Colonic mucosa (tissue), 4 donors: ENCODE measurements around the gene PRKCB. TPM values are rescaled to one million over a fixed set of nuclear protein-coding genes. Genes with fewer than 3 reads are reported as not detected.

Experiments used
- DNase-seq: peaks from one replicate; pipeline ENCODE4 v3.0.0-alpha.2; 2020
- H3K27ac ChIP-seq: fragments of 200-600 bp; one replicate; pipeline ENCODE4 v1.8.0; 2021
- H3K27me3 ChIP-seq: fragments of 200-600 bp; one replicate; pipeline ENCODE4 v1.8.0; 2021
- H3K36me3 ChIP-seq: fragments of 200-600 bp; one replicate; pipeline ENCODE4 v1.8.0; 2021
- H3K4me1 ChIP-seq: fragments of 200-600 bp; one replicate; pipeline ENCODE4 v1.8.0; 2021; ENCODE audit warnings: mild to moderate bottlenecking
- H3K4me3 ChIP-seq: fragments of 200-600 bp; one replicate; pipeline ENCODE4 v1.8.0; 2021
- H3K9ac ChIP-seq, 2 donors: one replicate each; pipeline ENCODE4 v1.7.0; 2013; ENCODE audit warnings: control low read depth in 2 of 2, low read depth in 2 of 2, low read length in 2 of 2
- H3K9me3 ChIP-seq: fragments of 200-600 bp; one replicate; pipeline ENCODE4 v1.8.0; 2021
- CTCF ChIP-seq: fragments of 200-600 bp; IDR thresholded peaks from one replicate; pipeline ENCODE4 v1.8.0; 2022; ENCODE audit warnings: antibody characterized with exemption, mild to moderate bottlenecking
- intact Hi-C: fragments of 100-400 bp; cut with DNase I; formaldehyde crosslinking; loops from one replicate; pipeline ENCODE4 v1.14.1; 2022
- total RNA-seq, 2 donors: library from RNA; stranded (reverse); fragmentation: NEBNext Ultra II Directional in 1 of 2; extraction: Animal tissue kit (Norgen Biotek cat#: 25700) in 1 of 2; gene quantifications; one replicate each; pipeline ENCODE4 v1.2.1, GENCODE V29; 2021
- donor health status: healthy.
- donor health status: DM: no; HTN: no; CAD: no.
- donor health status: DM: no; HTN: no; CAD: no.

PRKCB gene
- total RNA-seq, 2 donors from 2014 or later: 2.5 to 10.7 TPM

- Histone ChIP-seq H3K36me3 (no peaks in the 10 kb centered on the region), H3K9me3 (no peaks in the 10 kb centered on the region), H3K4me1 (no peaks in the 10 kb centered on the region), H3K27ac (no peak overlapping the region), H3K4me3 (no peak overlapping the region), H3K27me3 (no peaks in the 10 kb centered on the region), H3K9ac (no peak overlapping the region)
- no peak for TF ChIP-seq CTCF
- intact Hi-C loops: no loop called here
- no peak for DNase-seq
Observed at GRCh38 chr16:23865853-23866252, 30.1 kb downstream of the PRKCB start.

GRCh38 chr16:23866621-23867020, 30.8 kb downstream of the PRKCB start:
- H3K4me3 ChIP-seq: no peak overlapping the region
- DNase-seq: no peak
- intact Hi-C loops: no loop called here
- no peaks in the 10 kb centered on the region for H3K36me3 ChIP-seq
- H3K4me1 ChIP-seq: no peaks in the 10 kb centered on the region
- no peak for TF ChIP-seq CTCF
- no peaks in the 10 kb centered on the region for H3K9me3 ChIP-seq
- no peak overlapping the region for H3K27ac ChIP-seq
- no peak overlapping the region for H3K9ac ChIP-seq
- no peaks in the 10 kb centered on the region for H3K27me3 ChIP-seq

- H3K27ac ChIP-seq: no peak overlapping the region
- no peak overlapping the region for H3K4me3 ChIP-seq
- no peak overlapping the region for H3K9ac ChIP-seq
Observed at GRCh38 chr16:23867566-23867965, 31.8 kb downstream of the PRKCB start.

GRCh38 chr16:23868136-23868535, 32.4 kb downstream of the PRKCB start:
- TF ChIP-seq CTCF: no peak

More at GRCh38 chr16:23867566-23867965, 31.8 kb downstream of the PRKCB start:
- Histone ChIP-seq H3K9me3 (no peaks in the 10 kb centered on the region), H3K4me1 (no peaks in the 10 kb centered on the region), H3K36me3 (no peaks in the 10 kb centered on the region), H3K27me3 (no peaks in the 10 kb centered on the region)
- no peak for TF ChIP-seq CTCF
- DNase-seq: no peak
- intact Hi-C loops: no loop called here

GRCh38 chr16:23869052-23869451, 33.3 kb downstream of the PRKCB start:
- Histone ChIP-seq H3K27ac (no peak overlapping the region), H3K9ac (no peak overlapping the region), H3K4me1 (no peaks in the 10 kb centered on the region), H3K27me3 (no peaks in the 10 kb centered on the region), H3K9me3 (no peaks in the 10 kb centered on the region), H3K36me3 (no peaks in the 10 kb centered on the region), H3K4me3 (no peak overlapping the region)
- intact Hi-C loops: no loop called here
- no peak for DNase-seq
- TF ChIP-seq CTCF: no peak

More at GRCh38 chr16:23868136-23868535, 32.4 kb downstream of the PRKCB start:
- H3K27ac ChIP-seq: no peak overlapping the region
- DNase-seq: no peak
- intact Hi-C loops: no loop called here
- H3K36me3 ChIP-seq: no peaks in the 10 kb centered on the region
- H3K4me3 ChIP-seq: no peak overlapping the region
- H3K9me3 ChIP-seq: no peaks in the 10 kb centered on the region
- no peak overlapping the region for H3K9ac ChIP-seq
- H3K27me3 ChIP-seq: no peaks in the 10 kb centered on the region
- H3K4me1 ChIP-seq: no peaks in the 10 kb centered on the region

- no peak for DNase-seq
- Histone ChIP-seq H3K36me3 (no peaks in the 10 kb centered on the region), H3K4me3 (no peak overlapping the region), H3K27ac (no peak overlapping the region), H3K27me3 (no peaks in the 10 kb centered on the region), H3K9ac (no peak overlapping the region), H3K4me1 (no peaks in the 10 kb centered on the region), H3K9me3 (no peaks in the 10 kb centered on the region)
- intact Hi-C loops: no loop called here
- TF ChIP-seq CTCF: no peak
Observed at GRCh38 chr16:23871924-23872323, 36.1 kb downstream of the PRKCB start.
